HT1080 (cell line): Measurements from ENCODE around the gene TOR3A. TPM values are rescaled to one million over a fixed set of nuclear protein-coding genes. Genes with fewer than 3 reads are reported as not detected.
"Not testable (repeated sequence)": the region's sequence is repeated elsewhere in the genome, so short reads cannot be mapped to it uniquely, and the experiment has no call there.

Experiments
- DNase-seq: peaks from one replicate; pipeline ENCODE4 v3.0.0-alpha.2; 2015; ENCODE audit warnings: low read depth
- total RNA-seq: library from RNA; depleted of rRNA; stranded (reverse); fragments of >200 nt; shearing (Covaris generic); gene quantifications from 2 replicates; pipeline ENCODE4 v1.2.3, GENCODE V29; 2014

The TOR3A gene
- total RNA-seq, 1 experiment from 2014 or later: 94.6 TPM

DNA sequence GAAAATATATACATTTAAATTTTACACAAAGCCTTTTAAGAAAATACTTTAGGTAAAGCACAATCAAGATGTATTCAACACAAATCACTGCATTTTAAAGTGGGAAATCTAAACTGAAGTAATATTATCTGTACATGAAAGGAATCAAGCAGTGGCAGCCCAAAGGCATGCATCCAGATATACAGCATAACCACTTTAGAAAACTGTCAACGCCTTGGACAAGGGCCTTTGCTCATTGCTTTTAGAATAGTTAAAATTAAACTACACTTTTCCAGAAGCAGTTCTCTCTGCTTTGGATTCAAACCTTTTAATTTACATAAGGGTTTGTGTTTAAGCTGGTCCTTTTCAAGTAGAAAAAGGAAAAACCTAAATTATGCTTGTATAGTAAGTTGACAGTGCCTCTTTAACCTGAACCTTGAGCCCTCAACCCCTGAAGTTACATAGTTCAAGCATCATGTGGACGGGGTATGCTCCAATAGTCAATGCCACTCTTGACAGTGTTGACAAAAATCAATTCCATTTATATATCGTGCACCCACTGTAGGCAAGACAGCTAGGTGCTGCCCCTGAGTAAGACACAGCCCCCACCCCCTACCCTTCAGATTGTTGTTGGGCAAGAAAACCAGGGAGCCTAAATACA lies 22.9 kb downstream of the TOR3A start:
- DNase-seq: no peak

DNA sequence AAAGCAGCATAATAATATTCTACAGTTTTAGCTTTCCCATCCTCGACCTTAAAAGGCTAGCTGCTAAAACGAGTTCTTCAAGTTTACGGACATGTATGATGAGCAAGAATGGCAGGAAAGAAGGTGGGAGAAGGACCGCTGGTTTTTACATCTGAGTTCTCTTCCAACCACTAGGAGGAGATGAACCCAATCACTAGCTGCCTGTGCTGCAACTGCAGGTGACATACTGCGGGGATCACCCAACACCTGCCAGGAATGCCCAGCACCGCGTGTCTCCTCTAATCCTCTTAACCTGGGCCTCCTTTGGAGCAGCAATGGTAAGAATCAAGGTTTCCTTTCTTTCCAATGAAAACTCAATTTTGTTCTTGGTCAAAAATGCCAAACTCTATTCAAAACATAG lies 23.5 kb downstream of the TOR3A start:
- DNase-seq: no peak

DNA sequence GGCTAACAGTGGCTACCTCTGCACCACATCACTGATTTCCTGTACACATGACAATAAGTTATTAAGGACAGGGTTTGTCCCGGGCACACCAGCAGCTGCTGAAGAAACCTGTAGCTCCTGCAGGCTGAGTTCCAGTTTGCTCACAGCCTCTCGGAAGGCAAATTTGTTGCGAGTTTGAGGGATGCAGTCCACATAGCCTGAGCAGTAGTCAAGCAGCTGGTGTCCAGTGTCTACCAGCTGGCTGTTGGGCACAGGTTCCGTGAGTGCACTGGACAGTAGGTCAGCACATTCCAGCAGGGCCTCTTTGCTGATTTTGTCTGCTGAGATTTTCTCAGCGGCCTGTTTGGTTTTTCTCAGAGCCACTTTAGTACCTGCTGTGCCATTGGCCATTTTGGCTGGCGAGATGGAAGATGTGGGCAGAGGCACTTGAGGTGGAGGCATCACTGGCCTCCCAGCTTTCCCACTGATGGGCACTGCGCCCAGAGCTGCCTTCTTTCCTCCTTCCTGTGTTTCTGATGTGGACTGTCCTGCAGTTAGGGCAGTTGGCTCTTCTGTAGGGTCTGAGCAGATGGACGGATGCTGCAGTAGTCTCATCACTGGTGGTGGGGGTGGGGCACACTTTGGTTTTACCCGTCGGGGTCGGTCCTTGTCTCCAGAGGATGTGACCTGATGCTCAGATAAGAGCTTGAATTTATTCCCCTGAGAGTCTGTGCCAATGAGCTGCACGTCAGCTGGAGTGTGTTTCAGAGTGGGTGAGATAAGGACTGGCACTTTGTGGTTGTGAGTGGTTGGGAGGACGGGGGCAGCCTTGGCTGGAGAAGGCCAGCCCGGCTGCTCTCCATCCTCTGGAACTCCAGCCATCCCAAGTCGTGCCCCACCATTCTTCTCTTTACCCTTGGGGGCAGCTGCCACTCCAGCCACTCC lies 26.1 kb downstream of the TOR3A start:
- DNase-seq: no peak

DNA sequence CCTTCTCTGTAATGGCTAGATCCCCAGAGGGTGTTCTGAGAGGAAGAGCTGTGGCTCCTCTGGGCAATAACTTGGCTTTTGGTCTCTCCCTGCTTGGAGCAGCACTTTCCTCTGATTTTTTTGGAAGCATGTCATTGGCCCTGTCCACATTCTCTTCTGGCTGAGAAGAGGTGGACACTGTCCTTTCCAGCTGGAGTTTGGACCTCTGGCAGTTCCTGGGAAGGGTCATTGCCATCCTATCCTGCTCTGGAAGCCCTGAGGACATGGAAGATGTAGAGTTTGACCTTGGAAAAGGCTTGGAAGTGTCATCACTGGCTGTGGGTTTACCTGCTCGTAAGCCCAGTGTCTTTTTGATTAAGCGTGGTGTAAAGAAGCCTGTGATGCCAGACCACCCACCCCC lies 26.8 kb downstream of the TOR3A start:
- no peak for DNase-seq

DNA sequence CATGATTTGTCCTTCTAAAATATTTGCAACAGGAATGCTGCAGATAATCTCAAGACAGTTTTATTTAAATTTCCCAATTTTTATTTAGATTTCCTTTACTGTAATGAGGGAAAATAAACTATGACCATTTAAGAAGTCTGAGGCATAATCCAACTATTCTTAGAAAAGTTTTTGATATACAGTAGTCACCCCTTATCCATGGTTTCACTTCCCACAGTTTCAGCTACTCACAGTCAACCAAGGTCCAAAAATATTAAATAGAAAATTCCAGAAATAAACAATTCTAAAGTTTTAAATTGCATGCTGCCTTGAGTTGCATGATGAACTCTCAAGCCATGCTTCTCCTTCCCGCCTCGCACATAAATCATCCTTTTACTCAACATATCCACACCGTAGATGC lies 33.3 kb downstream of the TOR3A start:
- DNase-seq: no peak

DNA sequence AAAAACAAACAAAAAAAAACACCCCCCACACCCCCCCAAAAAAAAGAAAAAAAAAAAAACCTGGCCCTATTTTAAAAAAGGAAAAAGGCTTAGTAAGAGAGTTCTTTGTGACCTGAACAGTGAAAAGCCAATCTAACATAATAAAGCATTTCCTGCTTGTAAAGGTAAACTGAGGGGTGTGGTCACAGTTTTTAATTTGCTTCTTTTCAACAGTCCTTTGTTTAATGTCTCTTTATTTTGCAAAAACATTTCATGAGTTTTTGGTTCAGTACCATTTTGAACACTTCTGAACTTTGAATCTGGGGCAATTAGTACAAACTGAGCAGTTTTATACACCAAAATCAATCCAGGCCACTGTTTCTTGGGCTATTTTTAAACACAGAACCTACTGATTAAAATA lies 37.6 kb downstream of the TOR3A start:
- no peak for DNase-seq

DNA sequence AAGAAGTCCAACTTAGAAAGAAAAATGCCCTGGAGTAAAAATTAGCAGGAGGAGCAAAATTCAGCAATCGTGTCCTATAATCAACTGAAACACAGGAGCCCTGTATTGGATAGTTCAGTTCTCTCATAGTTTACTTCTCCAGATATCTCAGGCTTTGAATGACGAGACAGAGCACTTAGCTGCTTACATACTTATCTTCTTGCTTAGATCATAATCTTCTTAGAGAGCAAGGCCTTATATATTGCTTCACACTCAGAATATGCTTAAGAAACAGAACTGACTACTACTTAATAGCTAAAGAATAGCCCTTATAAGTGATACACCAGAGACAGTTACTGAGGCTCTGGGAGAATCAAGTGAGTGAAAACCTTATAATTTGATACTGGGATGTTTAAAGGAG lies 38.9 kb downstream of the TOR3A start:
- no peak for DNase-seq

DNA sequence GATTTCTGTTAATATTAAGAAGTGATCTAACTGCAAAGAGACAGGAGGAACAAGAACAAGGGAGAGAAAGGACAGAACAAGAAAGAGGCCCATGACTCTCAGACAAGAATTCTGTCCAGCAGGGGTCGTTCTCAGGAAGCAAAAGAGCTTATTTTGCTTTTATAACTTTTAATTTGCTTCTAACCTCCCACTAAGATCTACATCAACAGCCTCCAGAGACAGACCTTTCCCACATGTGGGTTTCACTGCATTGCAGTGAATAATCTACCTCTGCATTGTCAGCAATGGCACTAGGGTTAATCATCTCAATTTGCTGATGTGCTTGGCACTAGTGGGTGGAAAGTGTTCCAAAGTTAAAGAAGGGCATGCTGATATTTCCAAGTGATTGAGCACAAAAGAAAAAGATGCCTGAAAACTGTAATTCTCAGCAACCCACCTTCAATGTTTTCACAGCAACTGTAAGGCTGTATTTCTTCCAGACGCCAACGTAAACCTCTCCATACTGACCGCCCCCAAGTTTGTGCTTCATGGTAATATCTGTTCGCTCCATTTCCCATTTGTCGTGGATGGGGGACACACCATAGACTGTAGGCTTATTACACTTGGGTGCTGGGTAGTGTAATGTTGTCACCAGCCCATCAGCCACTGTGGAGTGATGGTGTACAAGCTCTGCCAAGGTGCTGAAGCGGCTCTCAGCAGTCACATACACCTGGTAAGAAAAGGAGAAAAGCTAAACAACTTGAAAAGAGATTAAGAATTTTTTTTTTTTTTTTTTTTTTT lies 39.5 kb downstream of the TOR3A start:
- peak; percentile 57 for DNase-seq

DNA sequence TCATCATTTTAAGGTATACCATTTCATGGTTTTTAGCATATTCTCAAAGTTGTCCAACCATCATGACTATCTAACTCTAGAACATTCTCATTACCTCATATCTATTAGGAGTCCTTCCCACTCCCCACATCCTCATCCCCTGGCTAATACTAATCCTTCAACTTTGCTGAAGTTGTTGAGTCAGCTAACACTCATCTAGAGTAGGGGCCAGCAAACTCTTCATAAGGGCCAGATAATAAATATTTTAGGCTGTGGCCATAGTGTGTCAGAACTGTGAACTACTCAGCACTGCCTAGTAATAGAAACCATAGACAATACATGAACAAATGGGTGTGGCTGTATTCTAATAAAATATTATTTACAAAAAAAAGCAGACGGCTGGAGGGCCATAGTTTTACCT lies 43.0 kb downstream of the TOR3A start:
- DNase-seq: peak; percentile 73

DNA sequence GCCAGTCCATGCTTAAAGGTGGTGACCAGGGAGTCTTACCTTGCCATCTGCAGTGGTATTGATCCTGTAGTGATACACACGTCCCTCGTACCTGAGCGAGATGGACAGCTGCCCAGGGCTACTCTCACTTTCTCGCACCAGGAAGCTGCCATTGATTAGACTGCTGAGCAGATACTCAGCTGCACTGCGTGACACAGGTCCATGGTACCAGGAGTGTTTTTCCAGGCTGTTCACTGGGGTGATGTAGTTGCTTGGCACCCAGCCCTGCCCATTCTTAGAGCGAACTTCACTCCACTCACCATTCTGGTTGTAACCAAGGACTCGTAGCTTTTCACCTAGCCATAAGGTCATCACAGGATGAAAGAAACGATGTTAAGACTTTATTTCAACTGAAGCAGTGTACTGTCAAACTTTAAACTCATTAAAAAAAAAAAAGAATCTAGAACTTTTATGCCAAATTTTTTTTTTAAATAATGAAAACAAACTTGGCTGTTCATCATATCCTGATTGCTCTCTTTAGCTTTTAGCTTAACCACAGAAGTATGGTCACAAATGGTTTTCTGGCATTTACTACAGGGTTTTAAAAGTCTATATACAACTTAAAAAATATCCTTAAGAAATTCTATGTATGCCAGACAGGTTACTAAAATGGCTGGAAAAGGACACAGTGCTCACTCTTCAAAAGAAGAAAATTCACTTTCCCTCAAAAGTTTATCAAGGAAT lies 44.6 kb downstream of the TOR3A start:
- no peak for DNase-seq

DNA sequence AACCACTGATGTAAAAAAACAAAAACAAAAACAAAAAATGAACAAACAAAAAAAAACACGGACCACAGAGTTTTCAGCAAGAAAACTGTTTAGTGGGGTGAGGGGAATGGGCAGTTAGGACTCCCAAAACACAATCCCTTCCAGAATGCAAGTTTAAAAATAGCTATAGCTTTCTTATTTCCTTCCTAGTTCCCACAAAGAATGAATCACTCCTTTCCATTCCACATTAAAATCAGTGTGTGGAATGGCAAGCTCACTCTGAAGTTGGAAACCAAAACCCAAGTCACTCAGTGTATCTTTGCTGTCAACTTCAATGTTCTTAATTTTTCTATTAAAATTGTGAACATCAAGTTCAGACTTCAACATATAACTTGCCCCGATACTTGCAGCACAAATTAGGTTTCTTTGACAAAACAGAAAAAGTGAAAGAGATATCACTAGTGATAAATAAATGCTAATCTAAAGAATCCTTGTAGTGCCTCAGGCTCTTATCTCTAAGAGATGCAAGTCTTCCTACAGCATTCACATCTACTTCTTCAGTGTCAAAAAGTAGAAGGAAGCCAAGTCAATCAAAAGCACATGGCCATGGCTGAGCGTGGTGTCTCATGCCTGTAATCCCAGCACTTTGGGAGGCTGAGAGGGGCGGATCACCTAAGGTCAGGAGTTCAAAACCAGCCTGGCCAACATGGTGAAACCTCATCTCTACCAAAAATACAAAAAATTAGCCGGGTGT lies 45.5 kb downstream of the TOR3A start:
- peak; percentile 67 for DNase-seq

DNA sequence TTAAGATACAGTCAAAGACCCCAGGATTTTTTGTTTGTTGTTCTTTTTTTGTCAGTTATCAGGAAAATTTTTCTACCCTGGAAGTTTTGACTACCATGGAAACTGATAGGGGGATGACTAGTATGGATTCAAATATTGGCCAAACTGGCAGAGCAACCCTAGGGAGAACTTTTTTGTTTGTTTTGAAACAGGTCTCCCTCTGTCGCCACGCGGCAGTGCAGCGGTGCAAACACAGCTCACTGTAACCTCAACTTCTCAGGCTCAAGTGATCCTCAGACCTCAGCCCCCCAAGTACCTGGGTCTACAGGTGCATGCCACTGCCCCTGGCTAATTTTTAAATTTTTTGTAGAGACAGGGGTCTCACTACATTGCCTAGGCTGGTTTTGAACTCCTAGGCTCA lies 46.6 kb downstream of the TOR3A start:
- no peak for DNase-seq

DNA sequence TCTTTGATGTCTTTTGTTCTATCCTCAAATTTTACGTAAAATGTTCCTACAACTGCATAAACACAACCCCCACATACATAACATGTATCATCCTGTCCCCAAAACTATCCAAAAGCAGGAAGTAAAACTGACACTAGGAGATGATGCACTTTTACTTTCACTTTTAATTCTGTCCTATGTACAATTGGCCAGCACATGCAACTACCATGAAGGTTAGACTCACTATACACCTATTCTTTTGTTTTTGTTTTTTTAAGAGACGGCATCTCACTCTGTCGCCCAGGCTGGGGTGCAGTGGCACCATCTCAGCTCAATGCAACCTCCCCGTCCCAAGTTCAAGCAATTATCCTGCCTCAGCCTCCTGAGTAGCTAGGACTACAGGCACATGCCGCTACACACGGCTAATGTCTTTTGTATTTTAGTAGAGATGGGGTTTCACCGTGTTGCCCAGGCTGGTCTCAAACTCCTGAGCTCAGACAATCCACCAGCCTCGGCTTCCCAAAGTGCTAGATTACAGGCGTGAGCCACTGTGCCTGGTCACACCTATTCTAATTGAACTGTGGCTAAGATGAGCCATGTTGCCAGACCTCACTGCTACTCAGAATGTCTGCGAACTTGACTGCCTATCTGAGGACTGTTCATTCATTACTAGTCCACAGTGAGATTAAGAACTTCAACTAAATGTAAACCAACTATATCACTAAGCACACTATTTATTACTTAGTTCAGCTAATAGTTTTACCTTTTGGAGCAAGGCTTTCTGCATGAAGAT lies 48.0 kb downstream of the TOR3A start:
- peak; percentile 58 for DNase-seq

DNA sequence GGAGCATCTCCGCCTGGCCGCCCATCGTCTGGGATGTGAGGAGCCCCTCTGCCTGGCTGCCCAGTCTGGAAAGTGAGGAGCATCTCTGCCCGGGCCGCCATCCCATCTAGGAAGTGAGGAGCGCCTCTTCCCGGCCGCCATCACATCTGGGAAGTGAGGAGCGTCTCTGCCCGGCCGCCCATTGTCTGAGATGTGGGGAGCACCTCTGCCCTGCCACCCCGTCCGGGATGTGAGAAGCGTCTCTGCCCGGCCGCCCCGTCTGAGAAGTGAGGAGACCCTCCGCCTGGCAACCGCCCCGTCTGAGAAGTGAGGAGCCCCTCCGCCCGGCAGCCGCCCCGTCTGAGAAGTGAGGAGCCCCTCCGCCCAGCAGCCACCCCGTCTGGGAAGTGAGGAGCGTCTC lies 53.3 kb downstream of the TOR3A start:
- DNase-seq: not testable (repeated sequence)

DNA sequence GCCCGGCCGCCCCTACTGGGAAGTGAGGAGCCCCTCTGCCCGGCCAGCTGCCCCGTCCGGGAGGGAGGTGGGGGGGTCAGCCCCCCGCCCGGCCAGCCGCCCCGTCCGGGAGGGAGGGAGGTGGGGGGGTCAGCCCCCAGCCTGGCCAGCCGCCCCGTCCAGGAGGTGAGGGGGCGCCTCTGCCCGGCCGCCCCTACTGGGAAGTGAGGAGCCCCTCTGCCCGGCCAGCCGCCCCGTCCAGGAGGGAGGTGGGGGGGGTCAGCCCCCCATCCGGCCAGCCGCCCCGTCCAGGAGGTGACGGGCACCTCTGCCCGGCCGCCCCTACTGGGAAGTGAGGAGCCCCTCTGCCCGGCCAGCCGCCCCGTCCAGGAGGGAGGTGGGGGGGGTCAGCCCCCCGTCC lies 53.8 kb downstream of the TOR3A start:
- not testable (repeated sequence) for DNase-seq

DNA sequence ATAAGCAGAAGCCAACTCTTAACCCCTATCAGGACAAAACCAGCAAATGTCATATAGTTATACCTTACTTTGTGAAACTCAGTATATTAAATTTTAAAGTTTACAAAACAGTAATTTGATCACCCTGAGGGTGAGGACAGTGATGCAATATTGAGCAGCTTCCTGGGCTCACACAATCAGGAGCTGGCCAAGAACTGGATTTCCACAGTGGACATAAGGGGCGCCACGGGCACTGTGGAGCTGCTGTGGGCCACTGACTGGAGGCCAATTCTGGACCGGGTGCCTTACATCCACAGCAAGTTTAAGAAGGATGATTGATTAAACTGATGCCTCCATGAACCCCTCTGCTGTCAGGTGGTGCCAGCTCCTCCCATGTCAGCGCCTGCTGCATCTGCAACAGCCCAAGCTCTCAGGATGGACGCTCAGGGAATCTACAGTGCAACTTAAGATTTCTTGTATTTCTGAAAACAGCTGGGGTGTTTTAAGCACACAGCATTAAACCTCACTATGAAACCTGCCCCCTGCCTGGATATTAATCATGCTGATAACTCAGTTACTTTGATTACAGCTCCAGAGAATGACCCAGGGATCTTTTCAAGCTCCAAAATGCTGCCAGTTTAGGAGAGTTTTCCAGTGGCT lies 55.9 kb downstream of the TOR3A start:
- DNase-seq: no peak

DNA sequence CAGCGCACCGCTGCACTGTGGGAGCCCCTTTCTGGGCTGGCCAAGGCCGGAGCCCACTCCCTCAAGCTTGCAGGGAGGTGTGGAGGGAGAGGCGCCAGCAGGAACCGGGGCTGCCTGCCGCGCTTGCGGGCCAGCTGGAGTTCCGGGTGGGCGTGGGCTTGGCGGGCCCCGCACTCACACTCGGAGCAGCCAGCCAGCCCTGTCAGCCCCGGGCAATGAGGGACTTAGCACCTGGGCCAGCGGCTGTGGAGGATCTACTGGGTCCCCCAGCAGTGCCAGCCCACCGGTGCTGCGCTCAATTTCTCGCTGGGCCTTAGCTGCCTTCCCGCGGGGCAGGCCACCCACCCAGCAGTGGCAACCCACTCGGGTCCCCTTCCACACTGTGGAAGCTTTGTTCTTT lies 56.9 kb downstream of the TOR3A start:
- DNase-seq: not testable (repeated sequence)

DNA sequence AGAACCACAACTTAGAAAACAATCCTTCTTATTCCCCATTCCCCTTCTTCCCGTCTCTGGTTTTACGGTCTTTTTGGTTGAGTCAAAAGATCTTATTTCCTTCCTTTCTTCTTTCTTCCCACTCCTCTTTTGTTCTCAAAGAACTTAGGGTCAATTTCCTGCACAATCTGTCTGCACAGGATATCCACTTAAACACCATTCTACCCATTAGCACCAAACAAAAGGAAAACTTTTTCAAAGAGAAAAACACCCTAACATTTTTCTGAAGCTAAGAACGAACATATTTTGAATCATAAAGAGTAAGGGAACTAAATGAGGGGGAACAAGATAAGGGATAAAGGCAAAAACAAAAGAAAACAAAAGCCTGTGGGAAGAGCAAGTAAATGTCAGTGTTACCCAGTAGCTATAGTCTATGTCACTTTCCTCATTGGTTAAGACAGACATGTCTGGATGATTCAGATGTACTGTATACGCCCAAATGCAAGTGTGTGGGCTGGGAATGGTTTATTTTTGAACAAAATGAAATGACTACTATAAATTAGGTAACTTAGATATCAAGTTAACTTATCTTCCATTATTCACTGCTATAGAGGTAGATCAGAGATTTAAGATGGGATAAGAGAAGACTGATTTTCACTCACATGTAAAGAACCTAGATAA lies 59.9 kb downstream of the TOR3A start:
- DNase-seq: peak; percentile 69

DNA sequence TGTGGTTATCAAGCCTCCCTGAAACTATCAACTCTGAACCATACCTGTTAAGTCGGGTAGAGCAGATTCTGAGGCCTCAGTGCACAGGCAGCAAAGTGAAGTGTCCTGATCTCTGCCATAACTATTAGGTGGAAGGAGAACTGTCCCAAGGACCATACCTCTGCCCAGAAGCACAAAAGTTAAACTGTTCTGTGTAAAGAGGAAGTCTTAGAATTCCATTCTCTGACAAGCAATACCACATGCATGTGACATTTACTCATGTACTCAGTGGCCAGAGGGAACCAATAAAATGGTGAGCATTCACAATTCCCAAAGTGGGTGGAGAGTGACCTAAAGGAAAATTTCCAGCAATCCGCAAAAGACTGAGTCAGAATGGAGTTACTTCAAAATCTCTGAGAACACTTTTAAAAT lies 61.0 kb downstream of the TOR3A start:
- DNase-seq: peak; percentile 97
